Measurements from ENCODE around the gene KCNH1.
"Not testable (repeated sequence)": the region's sequence is repeated elsewhere in the genome, so short reads cannot be mapped to it uniquely, and the experiment has no call there.

Gene KCNH1

GRCh38 chr1:211101481-211101880, 32.5 kb downstream of the KCNH1 start:
- DNase-seq (ENCODE audit: low read depth, low spot score), result no peak

DNA sequence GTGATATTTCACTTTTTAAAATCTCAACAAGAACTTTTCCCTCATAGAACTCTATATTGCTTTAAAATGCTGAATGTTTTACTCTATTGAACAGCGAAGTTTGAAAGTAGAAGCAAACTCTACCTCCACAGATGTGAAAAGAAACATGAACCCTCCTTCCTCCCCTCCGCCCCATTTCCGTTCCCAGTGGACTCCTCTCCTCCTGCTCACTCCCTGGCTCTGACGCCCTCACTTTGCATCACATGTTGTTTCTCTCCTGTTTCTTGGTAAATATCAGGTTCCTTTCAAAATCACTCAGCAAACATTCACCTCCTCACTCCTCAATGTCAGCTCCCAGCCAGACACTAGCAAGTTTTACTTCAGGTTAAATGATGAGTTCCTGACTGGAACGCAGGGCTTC, 34.6 kb downstream of the KCNH1 start:
- no peak for DNase-seq (ENCODE audit: low read depth, low spot score)

GRCh38 chr1:211095381-211095780, 38.6 kb downstream of the KCNH1 start:
- no peak for DNase-seq (ENCODE audit: low read depth, low spot score)

DNA sequence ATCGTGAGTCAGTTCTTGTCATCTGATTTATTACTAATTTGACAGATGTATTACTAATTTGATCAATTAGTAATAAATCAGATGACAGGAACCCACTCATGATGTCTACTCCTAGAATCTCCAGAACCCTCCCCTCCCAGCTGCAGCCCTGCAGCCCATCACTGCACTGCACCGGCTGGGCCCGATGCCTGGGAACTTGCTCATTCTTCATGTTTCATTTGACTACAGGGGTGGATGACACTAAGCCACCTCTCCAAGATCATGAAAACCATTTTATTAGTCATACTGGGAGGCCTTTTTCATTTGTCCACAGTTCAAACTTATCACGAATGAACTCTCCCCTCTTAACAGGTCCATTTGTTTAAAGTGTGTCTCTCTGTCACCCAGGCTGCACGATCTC, 41.0 kb downstream of the KCNH1 start:
- DNase-seq (ENCODE audit: low read depth, low spot score), result no peak

DNA sequence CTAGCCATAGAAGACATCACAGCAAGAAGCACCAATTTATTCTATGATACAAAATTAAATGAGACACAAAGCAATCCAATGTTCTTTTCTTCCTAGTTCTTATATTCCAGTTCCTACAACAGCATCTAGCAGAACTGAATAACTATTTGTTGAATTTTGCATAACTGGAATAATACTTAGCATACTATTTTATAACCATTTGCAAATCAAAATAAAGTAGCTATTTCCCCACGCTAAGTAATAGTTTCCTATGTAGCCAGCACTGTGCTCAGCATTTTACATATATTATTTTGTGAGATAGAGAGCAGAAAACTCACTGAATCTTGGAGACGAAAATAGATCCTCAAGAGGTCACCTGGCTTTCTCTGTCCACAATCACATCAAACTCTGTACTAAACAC, 42.1 kb downstream of the KCNH1 start:
- DNase-seq (ENCODE audit: low read depth, low spot score), result no peak

- no peak for DNase-seq (ENCODE audit: low read depth, low spot score)
These were observed 44.4 kb downstream of the KCNH1 start for GRCh38 chr1:211089536-211089935.

GRCh38 chr1:211088156-211088555, 45.8 kb downstream of the KCNH1 start:
- DNase-seq (ENCODE audit: low read depth, low spot score), result no peak

- DNase-seq (ENCODE audit: low read depth, low spot score), result no peak
These were observed 51.1 kb downstream of the KCNH1 start for GRCh38 chr1:211082824-211083223.

GRCh38 chr1:211081447-211081846, 52.5 kb downstream of the KCNH1 start:
- DNase-seq (ENCODE audit: low read depth, low spot score), result not testable (repeated sequence)

- DNase-seq (ENCODE audit: low read depth, low spot score), result no peak
These were observed 65.0 kb downstream of the KCNH1 start for GRCh38 chr1:211068976-211069375.

- no peak for DNase-seq (ENCODE audit: low read depth, low spot score)
These were observed 67.1 kb downstream of the KCNH1 start for GRCh38 chr1:211066781-211067384.

- DNase-seq (ENCODE audit: low read depth, low spot score), result not testable (repeated sequence)
These were observed 92.1 kb downstream of the KCNH1 start for GRCh38 chr1:211041838-211042237.

DNA sequence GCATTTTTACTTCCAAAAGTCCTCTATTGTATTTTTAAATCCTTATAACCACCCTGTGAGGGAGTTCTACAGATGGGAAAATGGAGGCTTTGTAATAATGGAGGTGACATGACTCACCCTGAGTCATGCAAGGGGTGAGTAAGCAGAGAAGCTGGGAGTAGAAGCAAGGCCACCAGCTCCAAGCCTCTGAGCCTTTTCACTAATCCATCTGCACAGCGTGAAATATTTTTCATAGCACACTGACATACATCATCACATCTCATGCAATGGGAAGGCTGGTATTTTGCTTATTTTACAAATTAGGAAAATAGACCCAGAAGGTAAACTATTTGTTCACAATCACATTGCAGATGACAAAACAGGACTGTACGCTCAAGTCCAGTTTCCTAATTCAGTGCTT, 96.9 kb downstream of the KCNH1 start:
- no peak for DNase-seq (ENCODE audit: low read depth, low spot score)

GRCh38 chr1:211036381-211037060, 97.4 kb downstream of the KCNH1 start:
- no peak for DNase-seq (ENCODE audit: low read depth, low spot score)

DNA sequence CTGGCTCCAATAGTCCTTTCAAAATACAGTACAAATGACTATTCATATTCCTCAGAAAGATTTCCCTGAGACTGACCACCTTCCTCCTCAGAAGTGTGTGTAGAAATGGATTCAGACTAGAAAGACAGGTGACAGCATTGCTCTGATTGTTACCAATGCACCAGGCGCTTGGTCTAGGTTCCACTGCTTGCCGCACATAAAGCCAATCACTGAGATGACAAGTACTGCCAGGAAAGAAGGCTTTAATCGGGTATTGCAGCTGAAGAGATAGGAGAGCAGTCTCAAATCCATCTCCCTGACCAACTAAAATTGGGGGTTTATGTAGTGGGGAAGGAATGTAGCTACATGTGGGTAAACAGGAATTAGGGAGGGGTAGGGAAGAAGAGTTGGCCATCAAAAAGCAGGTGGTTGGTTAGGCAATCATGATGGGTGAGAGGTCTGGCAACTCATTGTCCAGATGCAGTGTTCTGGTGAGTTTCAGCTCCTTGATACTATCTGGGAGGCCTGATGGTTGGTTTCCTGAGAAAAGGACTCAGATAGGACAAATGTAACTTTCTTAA, 98.0 kb downstream of the KCNH1 start:
- no peak for DNase-seq (ENCODE audit: low read depth, low spot score)

GRCh38 chr1:211033921-211034525, 99.9 kb downstream of the KCNH1 start:
- DNase-seq (ENCODE audit: low read depth, low spot score), result no peak

DNA sequence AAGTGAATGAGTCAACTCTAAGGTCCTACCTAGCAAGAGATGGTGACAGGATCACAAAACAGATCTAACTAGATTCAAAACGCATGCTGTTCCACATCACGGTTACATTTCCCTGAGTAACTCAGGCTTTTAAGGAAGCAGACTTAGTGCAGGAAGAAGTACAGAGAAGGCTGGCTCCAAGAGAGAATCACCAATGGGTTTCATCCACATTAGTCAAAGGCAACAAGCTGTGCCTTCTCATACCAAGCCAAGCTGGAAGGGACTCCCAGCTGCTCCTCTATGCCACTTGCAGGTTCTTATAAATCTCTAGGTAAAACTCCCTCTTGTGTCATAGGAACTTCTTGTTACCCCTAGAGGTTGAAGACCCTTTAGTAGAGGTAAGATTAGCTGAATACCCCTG, 109.0 kb downstream of the KCNH1 start:
- no peak for DNase-seq (ENCODE audit: low read depth, low spot score)

DNA sequence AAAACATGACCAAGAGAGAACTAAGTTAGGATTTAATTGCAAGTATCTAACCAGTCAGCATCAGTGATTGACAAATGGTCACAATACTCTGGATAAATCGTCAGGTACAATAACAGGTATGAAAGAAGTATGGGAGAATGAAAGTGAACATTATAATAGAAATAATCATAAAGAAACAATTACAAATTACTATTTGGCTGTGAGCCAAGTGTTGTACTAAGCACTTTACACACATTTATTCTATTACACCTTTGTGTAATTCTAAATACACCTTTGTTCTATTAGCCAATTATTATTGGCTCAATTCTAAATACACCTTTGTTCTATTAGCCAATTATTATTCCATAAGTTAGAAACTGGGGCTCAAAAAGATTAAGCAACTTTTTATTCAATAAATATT, 114.7 kb downstream of the KCNH1 start:
- DNase-seq (ENCODE audit: low read depth, low spot score), result no peak

- no peak for DNase-seq (ENCODE audit: low read depth, low spot score)
These were observed 115.3 kb downstream of the KCNH1 start for GRCh38 chr1:211018690-211019089.

DNA sequence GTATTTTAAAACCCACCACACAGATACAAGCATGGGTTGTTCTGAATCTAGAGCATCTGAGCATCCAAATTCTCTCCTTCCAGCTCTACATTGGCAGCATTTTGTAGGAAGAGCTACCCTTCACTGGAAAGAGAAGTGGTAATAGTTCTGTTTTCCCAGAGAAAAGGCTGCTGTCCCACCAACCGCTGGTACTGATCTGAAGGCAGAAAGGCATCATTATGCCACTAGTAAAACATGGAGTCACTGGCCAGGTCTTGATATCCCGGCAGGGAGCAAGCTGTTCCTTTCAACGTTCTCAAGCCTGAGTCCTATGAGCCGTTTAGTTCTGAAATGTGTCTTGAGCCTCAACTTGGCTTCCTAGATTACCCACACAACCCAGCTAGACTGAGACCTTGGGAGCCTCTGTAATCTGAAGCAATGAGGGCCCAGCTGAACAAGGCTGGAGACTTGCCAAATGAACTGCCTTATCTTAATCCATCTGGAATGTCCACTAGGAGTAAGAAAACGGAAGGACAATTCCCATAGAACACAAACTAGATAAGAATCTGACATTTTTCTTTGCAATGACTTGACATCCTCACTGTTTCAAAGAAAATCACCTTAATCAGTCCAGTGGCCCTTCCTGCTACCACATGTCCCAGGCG, 116.8 kb downstream of the KCNH1 start:
- DNase-seq (ENCODE audit: low read depth, low spot score), result no peak

- no peak for DNase-seq (ENCODE audit: low read depth, low spot score)
These were observed 119.7 kb downstream of the KCNH1 start for GRCh38 chr1:211014275-211014674.
